Fibroblast of gingiva (primary cell): ENCODE data around the gene LRRC8C.
A peak's percentile ranks its signal among the peaks of the same experiment; 100 is the strongest.

Experiments
- DNase-seq: peaks from one replicate; pipeline ENCODE4 v3.0.0-alpha.2; 2011; ENCODE audit warnings: low read depth

Gene LRRC8C

GRCh38 chr1:89671775-89672488 is 39.0 kb downstream of the LRRC8C start:
- no peak for DNase-seq

GRCh38 chr1:89672489-89673183 is 39.7 kb downstream of the LRRC8C start:
- peak; percentile 78 for DNase-seq

GRCh38 chr1:89673251-89673650 is 40.3 kb downstream of the LRRC8C start:
- DNase-seq = no peak

- no peak for DNase-seq
Measured at GRCh38 chr1:89675677-89676076, 42.8 kb downstream of the LRRC8C start.

GRCh38 chr1:89681045-89681729 is 48.3 kb downstream of the LRRC8C start:
- no peak for DNase-seq

GRCh38 chr1:89682611-89683010 is 49.7 kb downstream of the LRRC8C start:
- DNase-seq = peak; percentile 35

- DNase-seq = no peak
Measured at GRCh38 chr1:89685461-89685860, 52.5 kb downstream of the LRRC8C start.

- no peak for DNase-seq
Measured at GRCh38 chr1:89686520-89686919, 53.6 kb downstream of the LRRC8C start.

GRCh38 chr1:89687254-89687653 is 54.3 kb downstream of the LRRC8C start:
- no peak for DNase-seq

GRCh38 chr1:89688607-89689006 is 55.7 kb downstream of the LRRC8C start:
- DNase-seq = no peak

GRCh38 chr1:89689234-89689633 is 56.3 kb downstream of the LRRC8C start:
- no peak for DNase-seq

GRCh38 chr1:89690595-89690994 is 57.7 kb downstream of the LRRC8C start:
- no peak for DNase-seq

- DNase-seq = no peak
Measured at GRCh38 chr1:89692601-89693521, 59.9 kb downstream of the LRRC8C start.

GRCh38 chr1:89695847-89696246 is 62.9 kb downstream of the LRRC8C start:
- DNase-seq = no peak

- peak; percentile 42 for DNase-seq
Measured at GRCh38 chr1:89697383-89697782, 64.5 kb downstream of the LRRC8C start.

- peak; percentile 11 for DNase-seq
Measured at GRCh38 chr1:89698020-89698560, 65.2 kb downstream of the LRRC8C start.

GRCh38 chr1:89698624-89699023 is 65.7 kb downstream of the LRRC8C start:
- no peak for DNase-seq

GRCh38 chr1:89699451-89699986 is 66.6 kb downstream of the LRRC8C start:
- no peak for DNase-seq

- no peak for DNase-seq
Measured at GRCh38 chr1:89701746-89702241, 68.9 kb downstream of the LRRC8C start.

- no peak for DNase-seq
Measured at GRCh38 chr1:89702520-89703045, 69.7 kb downstream of the LRRC8C start.

- DNase-seq = peak; percentile 7
Measured at GRCh38 chr1:89703469-89703868, 70.5 kb downstream of the LRRC8C start.
